Mammary epithelial cell (primary cell): ENCODE data around the gene TMBIM1.

ENCODE experiments used
- CTCF ChIP-seq, 2 donors: IDR thresholded peaks in 1 of 2; conservative IDR thresholded peaks in 1 of 2; 2 replicates each; pipeline ENCODE4 v1.5.1; 2011 to 2012; ENCODE audit warnings: inconsistent platforms in 2 of 2, low read length in 2 of 2, mild to moderate bottlenecking in 2 of 2, control low read depth in 1 of 2, low read depth in 1 of 2; ENCODE audit not compliant: insufficient read depth in 1 of 2; ENCODE audit errors: extremely low read depth in 1 of 2
- EZH2 ChIP-seq: IDR thresholded peaks from 2 replicates; pipeline ENCODE4 v1.6.1; 2012; ENCODE audit warnings: low read length, inconsistent platforms, borderline replicate concordance

GRCh38 chr2:218282173-218282991 is 9.9 kb downstream of the TMBIM1 start:
- no peak for TF ChIP-seq CTCF (conservative IDR thresholded peaks at IDR 0.05 in 1 of 2, IDR thresholded peaks at IDR 0.05 in 1 of 2; ENCODE audit: extremely low read depth in 1 of 2, insufficient read depth in 1 of 2, low read depth in 1 of 2, low read length in 2 of 2)
- TF ChIP-seq EZH2, result no peak
